ENCODE measurements around the gene MFSD11.

MFSD11 gene

GRCh38 chr17:76812263-76812662, 74.3 kb downstream of the MFSD11 start:
- TF ChIP-seq CREB1 (IDR thresholded peaks at IDR 0.05; ENCODE audit: low read depth) (no peak), FOXM1 (IDR thresholded peaks at IDR 0.05; ENCODE audit: borderline replicate concordance, low read depth) (no peak), EP300 (IDR thresholded peaks at IDR 0.05; ENCODE audit: borderline replicate concordance) (no peak), CEBPB (IDR thresholded peaks at IDR 0.05) (peak; percentile 40; the same call in 1 of the 2 replicates), TCF12 (IDR thresholded peaks at IDR 0.05; ENCODE audit: low read depth) (no peak), ZBTB7A (IDR thresholded peaks at IDR 0.05; ENCODE audit: low read depth) (no peak)

DNA sequence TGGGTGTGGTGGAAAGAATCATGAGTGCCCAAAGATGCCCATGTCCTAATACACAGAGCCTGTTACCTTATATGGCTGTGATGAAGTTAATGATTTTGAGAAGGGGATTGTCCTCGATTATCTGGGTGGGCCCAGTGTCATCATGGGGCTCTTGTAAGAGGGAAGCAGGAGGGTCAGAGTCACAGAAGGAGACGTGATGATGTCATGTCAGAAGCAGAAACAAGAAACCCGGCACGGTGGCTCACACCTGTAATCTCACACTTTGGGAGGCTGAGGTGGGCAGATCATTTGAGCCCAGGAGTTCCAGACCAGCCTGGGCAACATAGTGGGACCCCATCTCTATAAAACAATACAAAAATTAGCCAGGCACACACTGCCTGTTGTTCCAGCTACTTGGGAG, 75.0 kb downstream of the MFSD11 start:
- TF ChIP-seq TCF12 (IDR thresholded peaks at IDR 0.05; ENCODE audit: low read depth): no peak
- TF ChIP-seq, protein P1, sequence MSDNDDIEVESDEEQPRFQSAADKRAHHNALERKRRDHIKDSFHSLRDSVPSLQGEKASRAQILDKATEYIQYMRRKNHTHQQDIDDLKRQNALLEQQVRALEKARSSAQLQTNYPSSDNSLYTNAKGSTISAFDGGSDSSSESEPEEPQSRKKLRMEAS (IDR thresholded peaks at IDR 0.05): no peak
- no peak for TF ChIP-seq EP300 (IDR thresholded peaks at IDR 0.05; ENCODE audit: borderline replicate concordance)
- TF ChIP-seq NFIC (IDR thresholded peaks at IDR 0.05): no peak
- no peak for TF ChIP-seq REST (IDR thresholded peaks at IDR 0.05; ENCODE audit: low read depth)
- TF ChIP-seq ZBTB7A (IDR thresholded peaks at IDR 0.05; ENCODE audit: low read depth): no peak
- TF ChIP-seq RAD21 (IDR thresholded peaks at IDR 0.05; ENCODE audit: low read depth): no peak
- no peak for TF ChIP-seq CREB1 (IDR thresholded peaks at IDR 0.05; ENCODE audit: low read depth)
- TF ChIP-seq CEBPB (IDR thresholded peaks at IDR 0.05): no peak
- TF ChIP-seq TEAD4 (IDR thresholded peaks at IDR 0.05): no peak
- no peak for TF ChIP-seq EGR1 (IDR thresholded peaks at IDR 0.05)
- no peak for TF ChIP-seq TAF1 (IDR thresholded peaks at IDR 0.05; ENCODE audit: low read depth)

GRCh38 chr17:76816590-76817135, 78.7 kb downstream of the MFSD11 start:
- TF ChIP-seq RAD21 (IDR thresholded peaks at IDR 0.05; ENCODE audit: low read depth) (peak; percentile 80), YY1 (IDR thresholded peaks at IDR 0.05; ENCODE audit: low read depth) (no peak), TEAD4 (IDR thresholded peaks at IDR 0.05) (no peak), ZBTB7A (IDR thresholded peaks at IDR 0.05; ENCODE audit: low read depth) (no peak), CEBPB (IDR thresholded peaks at IDR 0.05) (no peak), NFIC (IDR thresholded peaks at IDR 0.05) (no peak)

DNA sequence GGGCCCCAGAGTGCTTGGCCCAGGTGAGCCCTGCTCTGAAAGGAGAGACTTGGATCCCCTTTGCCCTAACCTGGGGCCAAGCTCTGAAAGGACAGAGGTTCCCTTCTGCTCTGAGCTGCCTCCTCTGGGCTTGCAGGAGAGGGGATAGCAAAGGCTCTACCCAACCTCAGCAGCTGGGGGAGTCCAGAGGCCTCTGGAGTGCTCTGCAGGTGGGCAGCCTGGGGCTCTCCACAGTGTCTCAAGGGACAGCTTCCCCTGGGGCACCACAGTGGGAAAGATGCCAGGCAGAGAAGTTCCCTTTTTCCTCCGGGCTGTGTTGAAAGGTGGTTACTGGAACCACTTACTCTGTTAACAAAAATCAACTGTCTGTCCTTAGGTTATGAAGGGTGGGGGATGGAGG, 82.1 kb downstream of the MFSD11 start:
- TF ChIP-seq EGR1 (IDR thresholded peaks at IDR 0.05): no peak

- TF ChIP-seq REST (IDR thresholded peaks at IDR 0.05; ENCODE audit: low read depth) (no peak), EP300 (IDR thresholded peaks at IDR 0.05; ENCODE audit: borderline replicate concordance) (no peak), EGR1 (IDR thresholded peaks at IDR 0.05) (no peak), YY1 (IDR thresholded peaks at IDR 0.05; ENCODE audit: low read depth) (no peak)
Measured at GRCh38 chr17:76820561-76820960, 82.6 kb downstream of the MFSD11 start.

- TF ChIP-seq CEBPB (IDR thresholded peaks at IDR 0.05): no peak
- TF ChIP-seq NFIC (IDR thresholded peaks at IDR 0.05): 0 out of 2 replicates have a peak, but pooled peaks have one; percentile 24
Measured at GRCh38 chr17:76822184-76822778, 84.4 kb downstream of the MFSD11 start.

DNA sequence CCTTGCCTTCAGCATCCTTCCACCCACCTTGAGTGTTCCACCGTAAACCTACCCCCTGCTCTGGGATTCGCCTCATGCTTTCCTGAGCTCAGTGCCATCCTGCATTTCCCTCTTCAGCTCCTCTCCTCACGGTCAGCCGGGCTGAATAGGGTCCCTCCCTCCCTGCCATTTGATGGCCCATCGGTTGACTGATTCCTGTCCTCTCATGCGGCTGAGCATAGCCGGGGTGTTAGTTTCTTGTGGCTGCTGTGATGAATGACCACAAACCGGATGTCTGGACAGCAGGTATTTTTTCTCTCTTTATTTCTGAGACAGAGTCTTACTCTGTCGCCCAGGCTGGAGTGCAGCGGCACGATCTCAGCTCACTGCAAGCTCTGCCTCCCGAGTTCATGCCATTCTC, 86.2 kb downstream of the MFSD11 start:
- TF ChIP-seq EGR1 (IDR thresholded peaks at IDR 0.05) (no peak), FOXM1 (IDR thresholded peaks at IDR 0.05; ENCODE audit: borderline replicate concordance, low read depth) (no peak), TAF1 (IDR thresholded peaks at IDR 0.05; ENCODE audit: low read depth) (no peak), REST (IDR thresholded peaks at IDR 0.05; ENCODE audit: low read depth) (no peak), TCF12 (IDR thresholded peaks at IDR 0.05; ENCODE audit: low read depth) (no peak), CREB1 (IDR thresholded peaks at IDR 0.05; ENCODE audit: low read depth) (no peak), CEBPB (IDR thresholded peaks at IDR 0.05) (no peak), RAD21 (IDR thresholded peaks at IDR 0.05; ENCODE audit: low read depth) (no peak), EP300 (IDR thresholded peaks at IDR 0.05; ENCODE audit: borderline replicate concordance) (no peak), ZBTB7A (IDR thresholded peaks at IDR 0.05; ENCODE audit: low read depth) (no peak), NFIC (IDR thresholded peaks at IDR 0.05) (no peak), YY1 (IDR thresholded peaks at IDR 0.05; ENCODE audit: low read depth) (no peak), USF1 (IDR thresholded peaks at IDR 0.05) (no peak), TEAD4 (IDR thresholded peaks at IDR 0.05) (no peak)
- TF ChIP-seq, protein P1 (IDR thresholded peaks at IDR 0.05): no peak
